Transverse colon (tissue), 4 donors: ENCODE results near the gene CACNA1B. TPM values are rescaled to one million over a fixed set of nuclear protein-coding genes. Genes with fewer than 3 reads are reported as not detected.

ENCODE experiments used
- DNase-seq: peaks from one replicate; pipeline ENCODE4 v3.0.0-alpha.2; 2019
- H3K27ac ChIP-seq, 4 donors: fragments of 200-600 bp; sonication (generic); 2 replicates each; pipeline ENCODE4 v1.5.1; 2016 to 2018; ENCODE audit warnings: inconsistent platforms in 4 of 4
- H3K27me3 ChIP-seq: fragments of 200-600 bp; sonication (generic); 2 replicates; pipeline ENCODE4 v1.5.1; 2017; ENCODE audit warnings: inconsistent platforms
- H3K36me3 ChIP-seq, 4 donors: fragments of 200-600 bp; sonication (generic); 2 replicates each; pipeline ENCODE4 v1.5.1; 2017 to 2019; ENCODE audit warnings: inconsistent platforms in 4 of 4
- H3K4me1 ChIP-seq, 4 donors: fragments of 200-600 bp; sonication (generic); 2 replicates each; pipeline ENCODE4 v1.5.1; 2017 to 2020; ENCODE audit warnings: inconsistent platforms in 4 of 4
- H3K4me3 ChIP-seq, 4 donors: fragments of 200-600 bp; sonication (generic); 1 replicate in 1 of 4; 2 replicates in 3 of 4; pipeline versions ENCODE4 v1.5.1 to v1.6.1; 2017 to 2019; ENCODE audit warnings: inconsistent platforms in 4 of 4
- H3K9me3 ChIP-seq, 2 donors: fragments of 200-600 bp; sonication (generic); 2 replicates each; pipeline ENCODE4 v1.5.1; 2017 to 2019; ENCODE audit warnings: inconsistent platforms in 2 of 2
- EP300 ChIP-seq: sonication (generic); formaldehyde crosslinking; IDR thresholded peaks from one replicate; pipeline ENCODE4 v1.6.1; 2017; ENCODE audit warnings: antibody characterized with exemption, low read depth
- POLR2A ChIP-seq: fragments of 450-650 bp; IDR thresholded peaks from one replicate; pipeline ENCODE4 v1.6.1; 2016; ENCODE audit warnings: antibody characterized with exemption, mild to moderate bottlenecking, moderate library complexity
- POLR2AphosphoS5 ChIP-seq, 3 donors: sonication (generic); formaldehyde crosslinking; IDR thresholded peaks; one replicate each; pipeline ENCODE4 v1.6.1; 2016; ENCODE audit warnings: antibody characterized with exemption in 3 of 3
- WGBS, 2 donors: methylation state at CpG; one replicate each; pipeline ENCODE4 v1.1.5; 2018; ENCODE audit warnings: low coverage in 1 of 2; 5-methylcytosine and 5-hydroxymethylcytosine counted together
- in situ Hi-C, 4 donors: fragments of 200-750 bp; cut with MboI; loops; one replicate each; pipeline versions ENCODE4 v1.15.0 to v1.15.1; 2017; ENCODE audit warnings: low sequenced_read_pairs in 3 of 4, low pct_ligation_motif_present in 1 of 4, low pct_unique_long_range_greater_than_20kb in 1 of 4
- intact Hi-C: fragments of 100-400 bp; cut with DNase I; formaldehyde crosslinking; loops from one replicate; pipeline ENCODE4 v1.15.1; 2023; ENCODE audit warnings: low total_unique reads
- total RNA-seq, 4 donors: library from RNA; depleted of rRNA; stranded (reverse); fragments of >200 nt; gene quantifications; one replicate each; pipeline ENCODE4 v1.1.0, GENCODE V29; 2016
- TF ChIP-seq, protein P1 (sequence below), 5 experiments: fragments of 200-600 bp in 3 of 5; fragments of 450-650 bp in 2 of 5; sonication (generic) in 3 of 5; IDR thresholded peaks; 1 replicate in 2 of 5; 2 replicates in 3 of 5; pipeline ENCODE4 v1.5.1; 2016 to 2017; ENCODE audit warnings: antibody characterized with exemption in 5 of 5, inconsistent platforms in 3 of 5, mild to moderate bottlenecking in 2 of 5, moderate library complexity in 1 of 5

CACNA1B gene
- total RNA-seq, 4 donors from 2014 or later = 0.27 to 0.40 (median 0.35) TPM

GRCh38 chr9:138075496-138075895 is 197.9 kb downstream of the CACNA1B start:
- Histone ChIP-seq H3K36me3 (no peaks in the 10 kb centered on the region), H3K9me3 (no peaks in the 10 kb centered on the region), H3K27me3 (no peaks in the 10 kb centered on the region), H3K27ac (no peak overlapping the region), H3K4me3 (no peak overlapping the region), H3K4me1 (no peaks in the 10 kb centered on the region)
- in situ Hi-C loops = no loop called here
- WGBS, 2 donors = 86 to 88% methylated on average over 1 to 20 of the region's 20 CpGs
- intact Hi-C loops = no loop called here
- no peak for TF ChIP-seq POLR2AphosphoS5 (IDR thresholded peaks at IDR 0.05)
- TF ChIP-seq EP300 = no peak
- TF ChIP-seq, protein P1, sequence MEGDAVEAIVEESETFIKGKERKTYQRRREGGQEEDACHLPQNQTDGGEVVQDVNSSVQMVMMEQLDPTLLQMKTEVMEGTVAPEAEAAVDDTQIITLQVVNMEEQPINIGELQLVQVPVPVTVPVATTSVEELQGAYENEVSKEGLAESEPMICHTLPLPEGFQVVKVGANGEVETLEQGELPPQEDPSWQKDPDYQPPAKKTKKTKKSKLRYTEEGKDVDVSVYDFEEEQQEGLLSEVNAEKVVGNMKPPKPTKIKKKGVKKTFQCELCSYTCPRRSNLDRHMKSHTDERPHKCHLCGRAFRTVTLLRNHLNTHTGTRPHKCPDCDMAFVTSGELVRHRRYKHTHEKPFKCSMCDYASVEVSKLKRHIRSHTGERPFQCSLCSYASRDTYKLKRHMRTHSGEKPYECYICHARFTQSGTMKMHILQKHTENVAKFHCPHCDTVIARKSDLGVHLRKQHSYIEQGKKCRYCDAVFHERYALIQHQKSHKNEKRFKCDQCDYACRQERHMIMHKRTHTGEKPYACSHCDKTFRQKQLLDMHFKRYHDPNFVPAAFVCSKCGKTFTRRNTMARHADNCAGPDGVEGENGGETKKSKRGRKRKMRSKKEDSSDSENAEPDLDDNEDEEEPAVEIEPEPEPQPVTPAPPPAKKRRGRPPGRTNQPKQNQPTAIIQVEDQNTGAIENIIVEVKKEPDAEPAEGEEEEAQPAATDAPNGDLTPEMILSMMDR (IDR thresholded peaks at IDR 0.05) = no peak
- TF ChIP-seq POLR2A = no peak
- no peak for DNase-seq

- Histone ChIP-seq H3K9me3 (no peaks in the 10 kb centered on the region), H3K36me3 (no peaks in the 10 kb centered on the region), H3K4me1 (no peaks in the 10 kb centered on the region), H3K4me3 (no peak overlapping the region), H3K27me3 (no peaks in the 10 kb centered on the region), H3K27ac (no peak overlapping the region)
- intact Hi-C loops = no loop called here
- WGBS, 2 donors = 82% methylated on average over 11 of the region's 14 CpGs; no CpG with 5 or more reads in 1 of the 2 donors
- DNase-seq = no peak
- in situ Hi-C loops = no loop called here
- TF ChIP-seq POLR2AphosphoS5 (IDR thresholded peaks at IDR 0.05) = no peak
- TF ChIP-seq EP300 = no peak
- TF ChIP-seq, protein P1 (IDR thresholded peaks at IDR 0.05) = no peak
- TF ChIP-seq POLR2A = no peak
Observed at GRCh38 chr9:138075961-138076649, 198.5 kb downstream of the CACNA1B start.

- no peak for DNase-seq
- H3K9me3 ChIP-seq = no peaks in the 10 kb centered on the region
- H3K4me3 ChIP-seq = no peak overlapping the region
- no peaks in the 10 kb centered on the region for H3K4me1 ChIP-seq
- TF ChIP-seq POLR2A (no peak), EP300 (no peak), POLR2AphosphoS5 (IDR thresholded peaks at IDR 0.05) (no peak)
- TF ChIP-seq, protein P1 (IDR thresholded peaks at IDR 0.05) = no peak
- in situ Hi-C loops (no loop called here), intact Hi-C loops (no loop called here)
- H3K36me3 ChIP-seq = no peaks in the 10 kb centered on the region
- H3K27me3 ChIP-seq = no peaks in the 10 kb centered on the region
- H3K27ac ChIP-seq = no peak overlapping the region
- WGBS, 2 donors = 56 to 86% methylated on average over 1 to 5 of the region's 5 CpGs
Observed at GRCh38 chr9:138076650-138077009, 199.0 kb downstream of the CACNA1B start.

DNA sequence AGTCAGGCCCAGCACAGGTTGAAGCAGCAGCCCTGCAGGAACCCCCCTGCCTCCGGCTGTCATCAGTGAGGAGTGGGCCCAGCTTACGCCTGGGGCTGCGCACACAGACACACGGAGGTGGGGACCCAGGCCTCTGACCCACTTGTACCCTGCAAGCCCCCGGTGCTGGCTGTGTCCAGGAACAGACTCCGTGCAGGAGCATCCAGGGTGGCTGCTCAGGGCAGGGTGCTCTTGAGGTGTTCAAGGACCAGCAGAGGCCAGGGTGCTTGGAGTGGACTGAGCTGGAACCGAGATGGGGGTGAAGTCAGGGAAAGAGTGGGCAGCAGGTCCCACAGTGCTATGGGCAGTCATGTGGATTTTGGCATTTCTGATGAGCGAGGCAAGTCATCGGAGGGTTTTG is 199.5 kb downstream of the CACNA1B start:
- in situ Hi-C loops = no loop called here
- 80 to 86% methylated on average over 2 to 9 of the region's 9 CpGs for WGBS, 2 donors
- no peak overlapping the region for H3K27ac ChIP-seq

More for the DNA sequence above, 199.5 kb downstream of the CACNA1B start:
- Histone ChIP-seq H3K27me3 (no peaks in the 10 kb centered on the region), H3K36me3 (no peaks in the 10 kb centered on the region), H3K4me1 (no peaks in the 10 kb centered on the region), H3K4me3 (no peak overlapping the region), H3K9me3 (no peaks in the 10 kb centered on the region)
- TF ChIP-seq EP300 (no peak), POLR2A (no peak), POLR2AphosphoS5 (IDR thresholded peaks at IDR 0.05) (no peak)
- TF ChIP-seq, protein P1 (IDR thresholded peaks at IDR 0.05) = no peak
- intact Hi-C loops = no loop called here
- no peak for DNase-seq
